Mucosa of descending colon (tissue), 3 donors: Measurements from ENCODE around the gene YKT6. TPM values are rescaled to one million over a fixed set of nuclear protein-coding genes. Genes with fewer than 3 reads are reported as not detected.

ENCODE experiments used
- ATAC-seq: fragments of 200-7000 bp; cut with Tn5 transposase; one replicate; pipeline ENCODE4 v1.9.1; 2020; ENCODE audit warnings: mild to moderate bottlenecking, moderate library complexity
- DNase-seq, 3 donors: peaks; one replicate each; pipeline ENCODE4 v3.0.0-alpha.2; 2020
- H3K36me3 ChIP-seq: fragments of 200-600 bp; one replicate; pipeline ENCODE4 v1.8.0; 2021; ENCODE audit warnings: low read depth, mild to moderate bottlenecking
- H3K4me1 ChIP-seq: fragments of 200-600 bp; one replicate; pipeline ENCODE4 v1.8.0; 2021; ENCODE audit warnings: low read depth, mild to moderate bottlenecking
- H3K4me3 ChIP-seq: fragments of 200-600 bp; one replicate; pipeline ENCODE4 v1.8.0; 2021; ENCODE audit warnings: mild to moderate bottlenecking
- H3K9me3 ChIP-seq: fragments of 200-600 bp; one replicate; pipeline ENCODE4 v1.8.0; 2021; ENCODE audit warnings: mild to moderate bottlenecking
- intact Hi-C, 2 donors: fragments of 100-400 bp; cut with DNase I in 1 of 2; cut with micrococcal nuclease in 1 of 2; formaldehyde crosslinking; loops; one replicate each; pipeline versions ENCODE4 v1.11.0 to v1.11.1; 2022; cut with DNase I, micrococcal nuclease
- long read RNA-seq, 2 donors: library from polyadenylated mRNA; unstranded; transcript quantifications; one replicate each; pipeline ENCODE4 v2.0.0, GENCODE V29; 2019 to 2021
- total RNA-seq, 3 donors: library from RNA; stranded (reverse); fragmentation: NEBNext Ultra II Directional in 2 of 3; extraction: Animal tissue kit (Norgen Biotek cat#: 25700) in 2 of 3; gene quantifications; one replicate each; pipeline versions ENCODE4 v1.2.1 to v1.2.4, GENCODE V29; 2021 to 2023
- TF ChIP-seq, protein P1 (sequence below): fragments of 200-600 bp; IDR thresholded peaks from one replicate; pipeline ENCODE4 v1.8.0; 2022; ENCODE audit warnings: antibody characterized with exemption, mild to moderate bottlenecking
- donor health status: DM: no; HTN: no; CAD: no; lungs with moderate emphysema.
- donor health status: DM: no; HTN: no; CAD: no.
- donor health status: DM: no; HTN: yes; CAD: no.

The YKT6 gene
- total RNA-seq, result 10 to 100 TPM; 72.0 to 79.5 (median 79.0) TPM
- long read RNA-seq, donor 1, transcript YKT6-201 (7 exons, 2,696 nt), result major isoform, 16 of 32 reads
- long read RNA-seq, donor 1, partial matches to known transcripts, result 2 of 32 reads
- long read RNA-seq, donor 1, other reads (novel, unspliced or antisense), result 12 of 32 reads
- long read RNA-seq, donor 2, transcript YKT6-201 (7 exons, 2,696 nt), result major isoform, 19 of 27 reads
- long read RNA-seq, donor 2, partial matches to known transcripts, result 1 of 27 reads
- long read RNA-seq, donor 2, other reads (novel, unspliced or antisense), result 7 of 27 reads

DNA sequence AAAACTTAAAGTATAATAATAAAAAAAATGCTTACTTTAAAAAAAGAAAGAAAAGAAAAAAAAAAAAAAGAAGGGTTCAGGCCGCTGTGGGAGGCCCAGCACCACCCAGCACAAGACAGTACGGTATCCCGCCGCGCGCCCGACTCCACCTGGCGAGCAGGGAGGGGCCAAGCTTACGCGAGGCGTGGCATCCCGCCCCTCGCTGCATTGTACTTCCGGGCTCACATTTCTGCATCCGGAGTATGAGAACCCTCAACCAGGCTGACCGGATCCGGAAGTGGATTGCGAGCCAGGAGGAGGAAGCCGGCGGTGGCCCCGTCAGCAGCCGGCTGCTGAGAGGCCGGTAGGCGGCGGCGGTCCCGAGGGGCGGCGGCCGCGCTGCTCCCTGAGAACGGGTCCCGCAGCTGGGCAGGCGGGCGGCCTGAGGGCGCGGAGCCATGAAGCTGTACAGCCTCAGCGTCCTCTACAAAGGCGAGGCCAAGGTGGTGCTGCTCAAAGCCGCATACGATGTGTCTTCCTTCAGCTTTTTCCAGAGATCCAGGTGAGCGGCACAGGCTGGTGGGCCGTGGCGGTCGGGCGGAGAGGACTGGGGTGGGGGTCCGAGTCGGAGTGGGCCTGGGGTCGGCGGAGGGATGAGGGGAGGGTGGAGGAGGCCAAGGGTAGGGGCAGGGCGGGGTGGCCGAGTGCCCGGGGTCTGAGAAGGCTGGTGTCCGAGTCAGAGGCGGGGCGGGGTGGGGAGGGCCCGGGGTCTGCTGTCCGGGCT is at the start of gene YKT6:
Gene YKT6 (plus strand): TSS at position 280 of the 763 bp plus-strand sequence. CDS start 158 bp downstream, at position 438.
- TF ChIP-seq, protein P1, sequence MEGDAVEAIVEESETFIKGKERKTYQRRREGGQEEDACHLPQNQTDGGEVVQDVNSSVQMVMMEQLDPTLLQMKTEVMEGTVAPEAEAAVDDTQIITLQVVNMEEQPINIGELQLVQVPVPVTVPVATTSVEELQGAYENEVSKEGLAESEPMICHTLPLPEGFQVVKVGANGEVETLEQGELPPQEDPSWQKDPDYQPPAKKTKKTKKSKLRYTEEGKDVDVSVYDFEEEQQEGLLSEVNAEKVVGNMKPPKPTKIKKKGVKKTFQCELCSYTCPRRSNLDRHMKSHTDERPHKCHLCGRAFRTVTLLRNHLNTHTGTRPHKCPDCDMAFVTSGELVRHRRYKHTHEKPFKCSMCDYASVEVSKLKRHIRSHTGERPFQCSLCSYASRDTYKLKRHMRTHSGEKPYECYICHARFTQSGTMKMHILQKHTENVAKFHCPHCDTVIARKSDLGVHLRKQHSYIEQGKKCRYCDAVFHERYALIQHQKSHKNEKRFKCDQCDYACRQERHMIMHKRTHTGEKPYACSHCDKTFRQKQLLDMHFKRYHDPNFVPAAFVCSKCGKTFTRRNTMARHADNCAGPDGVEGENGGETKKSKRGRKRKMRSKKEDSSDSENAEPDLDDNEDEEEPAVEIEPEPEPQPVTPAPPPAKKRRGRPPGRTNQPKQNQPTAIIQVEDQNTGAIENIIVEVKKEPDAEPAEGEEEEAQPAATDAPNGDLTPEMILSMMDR, result peak; percentile 24
- DNase-seq, result peak; percentile 96

GRCh38 chr7:44151956-44152355 is 48.8 kb upstream of the YKT6 start:
- no peak for DNase-seq
- intact Hi-C loops, result no loop called here
- TF ChIP-seq, protein P1, result no peak
- H3K4me3 ChIP-seq, result no peak overlapping the region
- H3K36me3 ChIP-seq, result no peaks in the 10 kb centered on the region
- H3K9me3 ChIP-seq, result no peaks in the 10 kb centered on the region
- no peaks in the 10 kb centered on the region for H3K4me1 ChIP-seq
- ATAC-seq, result no peak

More for the DNA sequence above, at the start of gene YKT6:
- peak; percentile 100 for ATAC-seq
- H3K4me1 ChIP-seq, result peaks cover 11% of the 10 kb centered on the region
- H3K9me3 ChIP-seq, result no peaks in the 10 kb centered on the region
- peak within 1 kb of the TSS; percentile 68 for H3K4me3 ChIP-seq
- intact Hi-C loops, result no loop called here
- no peaks in the 10 kb centered on the region for H3K36me3 ChIP-seq

DNA sequence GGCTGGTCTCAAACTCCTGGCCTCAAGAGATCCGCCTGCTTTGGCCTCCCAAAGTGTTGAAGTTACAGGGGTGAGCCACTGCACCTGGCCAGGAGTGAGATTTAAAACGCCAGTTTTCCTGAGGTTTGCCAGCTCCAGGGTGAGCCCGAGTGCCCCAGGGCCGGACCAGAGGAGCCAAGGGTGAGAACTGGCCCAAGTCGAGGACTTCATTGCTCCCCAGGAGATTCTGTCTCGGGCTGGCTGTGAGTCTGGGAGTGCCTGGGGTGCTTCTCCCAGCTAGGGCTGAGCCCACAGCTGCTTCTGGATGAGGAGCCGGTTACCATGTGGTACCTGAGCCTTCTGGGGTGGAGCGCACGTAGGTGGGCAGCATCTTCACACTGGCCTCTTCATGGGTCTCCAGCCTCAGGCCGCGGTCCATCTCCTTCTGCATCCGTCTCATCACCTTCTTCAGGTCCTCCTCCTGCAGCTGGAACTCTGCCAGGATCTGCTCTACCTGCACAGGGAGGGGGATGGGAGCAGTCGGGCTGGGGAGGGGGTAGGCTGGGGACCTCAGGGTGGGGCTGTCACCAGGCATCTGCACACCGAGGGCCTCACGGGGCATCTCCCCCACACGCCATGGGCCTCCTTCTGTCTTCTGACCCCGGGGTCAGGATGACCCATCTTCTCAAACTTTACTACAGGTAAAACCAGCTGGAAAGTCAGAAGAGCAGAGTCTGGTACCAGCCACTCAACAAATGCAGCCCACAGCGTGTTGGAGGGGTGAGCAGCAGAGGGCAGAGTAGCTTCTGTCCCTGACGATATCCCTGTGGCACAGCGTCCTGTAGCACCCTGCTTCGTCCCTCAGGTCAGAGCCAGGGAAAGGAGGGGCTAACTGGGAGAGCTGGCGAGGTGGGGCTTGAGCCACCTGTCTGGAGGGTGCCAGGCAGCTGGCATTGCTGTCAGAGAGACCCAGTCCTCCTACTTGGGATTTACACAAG is 47.5 kb upstream of the YKT6 start:
- intact Hi-C loops, result no loop called here
- ATAC-seq (no peak), DNase-seq (no peak)
- TF ChIP-seq, protein P1, result no peak
- H3K4me3 ChIP-seq, result no peak overlapping the region
- H3K36me3 ChIP-seq, result no peaks in the 10 kb centered on the region
- H3K9me3 ChIP-seq, result no peaks in the 10 kb centered on the region
- H3K4me1 ChIP-seq, result no peaks in the 10 kb centered on the region

DNA sequence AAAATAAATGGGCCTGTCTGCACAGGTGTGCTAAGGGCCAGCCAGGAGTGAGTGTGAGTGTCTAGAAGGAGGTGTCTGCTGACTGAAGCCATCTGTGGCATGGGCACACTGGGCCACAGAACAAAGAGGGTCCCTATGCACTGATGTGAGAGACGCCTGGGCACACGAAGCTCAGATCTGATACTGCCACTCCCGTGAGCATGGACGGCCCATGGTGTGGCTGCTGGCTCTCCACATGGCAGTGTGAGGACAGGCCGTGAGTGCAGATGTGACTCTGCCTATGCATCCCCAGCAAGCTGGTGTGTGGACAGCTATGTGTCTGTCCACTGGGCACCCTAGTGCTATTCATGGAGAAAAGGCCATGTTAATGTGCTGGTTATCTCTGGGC is 46.8 kb upstream of the YKT6 start:
- TF ChIP-seq, protein P1, result no peak
- Histone ChIP-seq H3K36me3 (no peaks in the 10 kb centered on the region), H3K4me1 (no peaks in the 10 kb centered on the region), H3K9me3 (no peaks in the 10 kb centered on the region), H3K4me3 (no peak overlapping the region)
- no peak for ATAC-seq
- intact Hi-C loops, result no loop called here
- no peak for DNase-seq

- DNase-seq (no peak), ATAC-seq (no peak)
- intact Hi-C loops, result no loop called here
- H3K9me3 ChIP-seq, result no peaks in the 10 kb centered on the region
- no peaks in the 10 kb centered on the region for H3K36me3 ChIP-seq
- H3K4me3 ChIP-seq, result no peak overlapping the region
- H3K4me1 ChIP-seq, result no peaks in the 10 kb centered on the region
- TF ChIP-seq, protein P1, result no peak
Measured at GRCh38 chr7:44154703-44155102, 46.1 kb upstream of the YKT6 start.
